Astrocyte (in vitro differentiated cells and primary cell): ENCODE measurements around the gene ZNF385B.

Experiments
- CTCF ChIP-seq: IDR thresholded peaks from 2 replicates; pipeline ENCODE4 v1.5.1; 2011; ENCODE audit warnings: low read depth, mild to moderate bottlenecking, inconsistent platforms, low read length, moderate library complexity; ENCODE audit not compliant: insufficient read depth
- EZH2 ChIP-seq: IDR thresholded peaks from 2 replicates; pipeline ENCODE4 v1.6.1; 2012; ENCODE audit warnings: mild to moderate bottlenecking, low read length, inconsistent platforms; ENCODE audit not compliant: insufficient read depth

- TF ChIP-seq CTCF (no peak), EZH2 (no peak)
Measured at GRCh38 chr2:179652296-179652695, 209.1 kb downstream of the ZNF385B start.
